ENCODE measurements around the gene KCNQ1. TPM values are rescaled to one million over a fixed set of nuclear protein-coding genes. Genes with fewer than 3 reads are reported as not detected.

Gene KCNQ1
- total RNA-seq, 1 experiment from 2014 or later, result 0.71 TPM

GRCh38 chr11:2806351-2807024, 361.7 kb downstream of the KCNQ1 start:
- no peak for DNase-seq (ENCODE audit: low read depth, low spot score)
- in situ Hi-C loops (cut with HindIII; ENCODE audit: low pct_unique_long_range_greater_than_20kb, low sequenced_read_pairs), result no loop called here

- DNase-seq (ENCODE audit: low read depth, low spot score), result no peak
- in situ Hi-C loops (cut with HindIII; ENCODE audit: low pct_unique_long_range_greater_than_20kb, low sequenced_read_pairs), result no loop called here
Observed at GRCh38 chr11:2807025-2807681, 362.3 kb downstream of the KCNQ1 start.

- no peak for DNase-seq (ENCODE audit: low read depth, low spot score)
- in situ Hi-C loops (cut with HindIII; ENCODE audit: low pct_unique_long_range_greater_than_20kb, low sequenced_read_pairs), result no loop called here
Observed at GRCh38 chr11:2807801-2808241, 363.0 kb downstream of the KCNQ1 start.

- in situ Hi-C loops (cut with HindIII; ENCODE audit: low pct_unique_long_range_greater_than_20kb, low sequenced_read_pairs), result no loop called here
- no peak for DNase-seq (ENCODE audit: low read depth, low spot score)
Observed at GRCh38 chr11:2808850-2809846, 364.3 kb downstream of the KCNQ1 start.

GRCh38 chr11:2809854-2810253, 365.0 kb downstream of the KCNQ1 start:
- in situ Hi-C loops (cut with HindIII; ENCODE audit: low pct_unique_long_range_greater_than_20kb, low sequenced_read_pairs), result no loop called here
- DNase-seq (ENCODE audit: low read depth, low spot score), result no peak

DNA sequence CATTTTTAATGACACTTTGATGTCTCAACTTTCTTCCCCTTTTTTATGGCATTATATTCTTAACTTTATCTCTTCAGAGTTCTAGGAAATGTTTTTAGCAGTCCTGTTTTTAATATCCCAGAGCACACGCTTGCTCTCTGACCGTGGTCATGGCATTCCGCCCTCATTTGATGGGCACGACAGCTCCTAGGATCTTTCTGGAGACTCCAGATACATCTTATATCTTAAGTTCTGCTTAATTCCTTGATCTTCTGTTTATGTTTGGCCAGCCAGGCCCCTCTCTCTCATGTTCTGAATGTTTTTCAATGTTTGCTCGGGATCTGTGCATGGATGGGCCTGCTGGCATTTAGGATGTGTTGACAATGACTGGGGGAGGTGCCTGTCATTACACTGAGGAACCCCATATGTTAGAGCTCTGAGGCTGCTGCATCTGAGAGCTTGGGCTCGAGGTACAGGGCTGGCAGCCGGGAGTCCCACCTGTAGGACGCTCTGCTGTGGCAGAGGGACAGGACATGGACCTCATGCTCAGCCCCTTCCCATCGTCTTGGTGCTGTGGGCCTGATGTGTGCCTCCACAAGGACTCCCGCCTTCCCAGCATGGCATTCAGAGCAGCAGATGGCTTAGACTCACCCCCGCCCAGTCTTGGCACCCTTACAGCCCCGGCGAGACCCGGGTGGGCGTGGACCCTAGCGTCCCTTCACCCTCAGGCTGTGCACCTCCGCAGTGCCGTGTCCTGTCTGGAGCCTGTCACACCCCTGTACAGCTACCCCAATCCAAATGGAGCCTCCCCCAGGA, 365.8 kb downstream of the KCNQ1 start:
- in situ Hi-C loops (cut with HindIII; ENCODE audit: low pct_unique_long_range_greater_than_20kb, low sequenced_read_pairs), result no loop called here
- DNase-seq (ENCODE audit: low read depth, low spot score), result no peak

- in situ Hi-C loops (cut with HindIII; ENCODE audit: low pct_unique_long_range_greater_than_20kb, low sequenced_read_pairs), result no loop called here
- DNase-seq (ENCODE audit: low read depth, low spot score), result no peak
Observed at GRCh38 chr11:2811206-2812091, 366.6 kb downstream of the KCNQ1 start.

- DNase-seq (ENCODE audit: low read depth, low spot score), result no peak
Observed at GRCh38 chr11:2812371-2812991, 367.7 kb downstream of the KCNQ1 start.

DNA sequence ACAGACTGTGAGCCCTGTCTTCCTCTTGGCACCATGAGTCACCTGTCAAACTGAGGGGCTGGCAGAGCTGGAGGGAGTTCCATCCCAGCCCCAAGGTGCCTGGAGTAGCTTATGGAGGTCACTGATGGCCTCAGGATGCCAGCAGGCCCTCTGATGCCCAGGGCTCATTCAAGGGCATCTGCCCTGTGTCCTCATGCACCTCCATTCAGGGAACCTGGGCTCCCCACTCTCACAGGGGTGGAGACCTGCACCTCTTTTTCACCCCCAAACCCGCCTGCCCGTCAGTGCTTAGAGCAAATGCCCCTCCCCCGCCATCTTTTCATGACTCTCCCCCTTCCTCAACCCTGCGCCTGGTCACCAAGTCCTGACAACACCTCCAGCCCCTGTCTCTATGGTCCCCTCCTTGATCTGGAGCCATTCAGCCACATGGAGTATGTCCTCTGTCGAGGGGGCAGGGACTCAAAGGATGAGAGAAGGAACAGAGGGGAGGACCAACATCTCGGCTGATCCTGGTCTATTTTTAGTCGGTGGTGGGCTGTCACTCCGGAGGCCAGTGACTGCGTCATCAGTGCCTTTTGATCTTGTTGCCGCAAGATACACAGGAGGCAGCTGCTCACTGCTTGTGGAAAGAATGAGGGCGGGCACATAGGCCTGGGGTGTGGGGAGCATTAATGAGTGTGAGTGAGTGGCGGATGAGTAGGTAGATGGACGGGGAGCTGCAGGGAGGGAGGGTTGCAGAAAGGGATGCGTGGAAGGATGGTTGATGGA, 368.5 kb downstream of the KCNQ1 start:
- no peak for DNase-seq (ENCODE audit: low read depth, low spot score)
- in situ Hi-C loops (cut with HindIII; ENCODE audit: low pct_unique_long_range_greater_than_20kb, low sequenced_read_pairs), result no loop called here

More at GRCh38 chr11:2812371-2812991, 367.7 kb downstream of the KCNQ1 start:
- in situ Hi-C loops (cut with HindIII; ENCODE audit: low pct_unique_long_range_greater_than_20kb, low sequenced_read_pairs), result no loop called here

DNA sequence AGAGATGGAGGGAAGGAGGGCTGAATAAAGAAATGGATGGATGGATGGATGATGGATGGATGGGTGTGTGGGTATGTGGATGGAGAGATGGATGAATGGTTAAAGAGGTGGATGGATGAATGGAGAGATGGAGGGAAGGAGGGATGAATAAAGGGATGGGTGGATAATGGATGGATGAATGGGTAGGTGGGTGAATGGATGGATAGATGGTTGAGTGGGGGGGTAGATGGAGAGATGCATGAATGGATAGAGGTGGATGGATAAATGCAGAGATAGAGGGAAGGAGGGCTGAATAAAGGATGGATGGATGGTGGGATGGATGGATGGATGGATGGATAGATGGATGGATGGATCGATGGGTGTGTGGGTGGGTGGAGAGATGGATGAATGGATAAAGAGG, 369.2 kb downstream of the KCNQ1 start:
- in situ Hi-C loops (cut with HindIII; ENCODE audit: low pct_unique_long_range_greater_than_20kb, low sequenced_read_pairs), result no loop called here
- DNase-seq (ENCODE audit: low read depth, low spot score), result no peak

GRCh38 chr11:2814751-2815150, 369.9 kb downstream of the KCNQ1 start:
- in situ Hi-C loops (cut with HindIII; ENCODE audit: low pct_unique_long_range_greater_than_20kb, low sequenced_read_pairs), result no loop called here
- DNase-seq (ENCODE audit: low read depth, low spot score), result no peak

DNA sequence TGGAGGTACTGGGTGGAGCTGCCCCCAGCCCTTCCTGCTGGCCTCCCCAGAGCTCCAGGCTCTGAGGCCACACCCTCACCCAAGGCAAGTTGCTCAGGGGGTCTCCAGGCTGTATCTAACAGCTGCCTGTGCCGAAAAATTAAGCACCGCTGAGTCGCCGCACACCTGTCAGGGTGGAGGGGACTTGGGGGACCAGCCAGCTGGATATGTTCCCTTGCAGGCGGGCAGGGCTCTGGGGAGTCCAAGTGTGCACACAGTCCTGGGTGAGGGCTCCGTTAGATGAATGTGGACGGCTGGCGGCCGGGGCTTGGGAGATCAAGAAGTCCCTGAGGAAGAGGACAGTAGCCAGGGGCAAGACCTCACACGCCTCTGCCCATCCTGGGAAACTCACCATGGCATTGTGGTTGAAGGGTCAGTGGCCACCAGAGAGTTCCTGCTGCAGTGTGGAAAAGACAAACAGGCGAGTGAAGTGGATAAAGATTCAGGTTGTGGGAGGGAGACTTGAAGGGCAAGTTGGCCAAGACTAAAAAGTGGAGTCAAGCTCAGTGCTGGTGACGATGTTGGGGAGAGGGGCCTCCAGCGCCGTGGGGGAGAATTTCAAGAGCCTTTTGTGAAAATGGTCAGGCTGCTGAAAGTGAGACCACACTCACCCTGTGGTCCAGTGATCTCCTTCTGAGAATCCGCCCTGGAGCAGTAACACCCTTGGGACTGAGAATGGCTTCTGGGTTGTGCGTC, 371.1 kb downstream of the KCNQ1 start:
- in situ Hi-C loops (cut with HindIII; ENCODE audit: low pct_unique_long_range_greater_than_20kb, low sequenced_read_pairs), result no loop called here
- DNase-seq (ENCODE audit: low read depth, low spot score), result no peak

DNA sequence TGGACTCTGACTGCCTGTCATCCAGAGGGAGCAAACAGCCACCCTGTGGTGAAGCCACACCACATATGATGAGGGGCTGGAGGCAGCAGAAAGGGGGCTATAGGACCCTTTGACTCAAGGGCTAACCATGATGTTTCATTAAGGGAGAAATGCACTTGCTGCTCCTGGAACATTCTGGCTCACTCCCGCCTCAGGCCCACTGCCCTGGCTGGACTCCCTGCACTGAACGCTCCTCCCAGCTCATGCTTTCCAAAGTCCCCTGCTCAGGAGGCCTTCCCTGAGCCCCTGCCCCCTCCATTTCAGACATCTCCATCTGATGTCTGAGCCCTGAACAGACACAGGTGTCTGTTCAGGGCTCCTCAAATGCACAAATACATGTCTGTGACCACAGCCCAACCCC, 371.7 kb downstream of the KCNQ1 start:
- no peak for DNase-seq (ENCODE audit: low read depth, low spot score)
- in situ Hi-C loops (cut with HindIII; ENCODE audit: low pct_unique_long_range_greater_than_20kb, low sequenced_read_pairs), result no loop called here

GRCh38 chr11:2816941-2817421, 372.2 kb downstream of the KCNQ1 start:
- in situ Hi-C loops (cut with HindIII; ENCODE audit: low pct_unique_long_range_greater_than_20kb, low sequenced_read_pairs), result no loop called here
- DNase-seq (ENCODE audit: low read depth, low spot score), result no peak

GRCh38 chr11:2817431-2817830, 372.6 kb downstream of the KCNQ1 start:
- in situ Hi-C loops (cut with HindIII; ENCODE audit: low pct_unique_long_range_greater_than_20kb, low sequenced_read_pairs), result no loop called here
- no peak for DNase-seq (ENCODE audit: low read depth, low spot score)

Measured in SK-MEL-5 (cell line).